IPS-NIHi7 (cell line): Measurements from ENCODE around the gene DCAF6.

ENCODE experiments used
- DNase-seq: peaks from one replicate; pipeline ENCODE4 v3.0.0; 2012; ENCODE audit warnings: mixed read lengths; ENCODE audit errors: extremely low spot score

DCAF6 gene

DNA sequence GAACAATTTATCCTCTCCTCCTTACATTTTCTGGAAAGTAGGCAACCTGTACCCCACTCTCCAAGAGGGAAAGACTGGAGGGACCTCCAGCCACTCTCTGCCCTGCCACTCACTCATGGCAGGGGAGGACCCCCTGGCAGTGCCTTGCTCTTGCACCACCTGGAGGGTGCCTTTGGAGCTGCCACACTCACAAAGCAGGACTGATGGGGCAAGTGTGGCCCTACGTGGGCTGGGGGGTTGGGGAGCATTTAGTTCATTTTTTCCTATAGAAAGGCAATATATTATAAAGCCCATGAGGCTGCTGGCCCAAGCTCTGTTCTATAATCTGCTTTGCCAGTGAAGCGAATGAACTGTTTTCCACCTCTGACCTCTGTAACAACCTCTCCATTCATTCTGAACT, 150.0 kb downstream of the DCAF6 start:
- DNase-seq = no peak

DNA sequence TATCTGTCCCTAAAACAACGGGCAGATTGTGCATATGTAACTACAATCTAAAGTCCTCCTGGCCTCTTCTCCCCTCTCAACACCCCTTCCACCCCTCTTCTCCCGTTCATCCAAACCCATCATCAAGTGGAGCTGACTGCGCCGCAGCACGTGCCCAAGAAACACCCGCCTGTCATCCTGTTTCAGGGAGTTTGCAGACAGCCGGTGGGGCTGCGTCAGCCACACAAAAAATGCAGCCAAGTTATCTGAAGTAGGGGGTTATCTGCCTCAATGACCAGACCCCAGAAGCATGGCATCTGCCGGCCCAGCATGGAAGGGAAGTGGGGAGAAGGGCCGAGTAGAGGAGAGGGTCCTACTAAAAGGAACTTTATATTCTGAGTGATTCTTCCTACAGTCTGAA, 151.2 kb downstream of the DCAF6 start:
- DNase-seq = no peak

DNA sequence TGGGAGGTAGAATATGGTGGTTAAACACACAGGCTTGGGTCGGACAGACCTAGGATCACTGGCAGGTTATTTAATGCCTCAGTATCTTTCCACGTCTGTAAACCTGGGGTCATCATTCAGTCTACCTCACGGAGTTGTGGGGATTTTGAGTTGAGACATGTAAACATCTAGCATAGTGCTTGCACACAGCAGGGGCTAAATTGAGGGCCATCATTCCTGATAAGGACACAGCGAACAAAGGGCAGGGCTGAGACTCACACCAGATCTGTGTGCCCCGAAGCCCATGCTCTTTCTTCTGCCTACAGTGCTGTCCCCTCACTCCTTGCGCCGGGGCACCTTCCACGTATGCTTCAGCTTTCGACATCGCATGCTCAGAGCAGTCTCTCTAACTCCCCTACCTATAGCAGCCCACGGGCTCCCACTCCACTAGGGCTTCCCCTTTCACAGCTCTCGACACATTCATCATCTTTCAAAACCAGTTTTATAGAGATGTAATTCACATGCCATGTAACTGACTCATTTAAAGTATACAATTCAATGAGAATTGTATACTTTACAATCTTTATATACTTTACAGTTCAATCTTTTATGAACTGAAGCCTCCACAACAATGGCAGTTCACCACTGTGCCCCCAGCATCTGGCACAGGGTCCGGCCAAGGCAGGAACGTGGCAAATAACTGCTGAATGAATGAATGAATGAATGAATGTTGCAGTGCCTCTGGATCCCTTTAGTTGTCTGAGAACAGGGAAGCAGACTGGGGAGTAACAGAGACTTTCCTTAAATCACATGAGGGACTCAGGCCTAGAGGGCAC, 152.2 kb downstream of the DCAF6 start:
- DNase-seq = no peak

DNA sequence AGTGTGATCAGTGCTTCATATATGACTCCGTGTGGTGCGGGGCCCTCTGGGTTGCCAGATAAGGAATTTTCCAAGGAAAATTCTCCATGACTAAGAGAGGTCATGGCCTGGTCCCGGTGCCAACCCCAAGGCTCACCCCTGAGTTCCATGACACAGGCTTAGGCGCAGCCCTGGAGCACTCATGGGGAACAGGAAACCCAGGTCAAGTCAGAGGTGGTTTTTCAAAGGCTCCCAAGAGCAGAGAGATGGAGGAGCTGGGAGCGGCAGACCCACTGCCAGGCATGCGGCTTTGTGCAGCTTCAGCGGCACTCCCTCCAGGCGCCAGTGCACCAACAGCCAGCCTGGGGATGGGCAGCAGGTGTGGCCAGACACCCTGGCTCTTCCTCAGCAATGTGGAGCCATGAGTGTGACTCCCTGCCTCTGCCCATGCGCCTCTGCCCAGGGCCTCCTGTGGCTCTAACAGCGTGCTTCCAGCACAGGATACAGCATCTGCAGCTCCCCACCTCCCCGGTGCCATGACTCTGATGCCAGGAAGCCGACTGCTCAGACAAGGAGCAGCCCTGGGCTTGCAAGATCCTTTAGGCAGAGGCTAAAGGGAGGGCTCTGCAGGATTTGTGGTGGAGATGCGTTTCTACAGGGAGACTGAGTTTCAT, 153.0 kb downstream of the DCAF6 start:
- DNase-seq = no peak

DNA sequence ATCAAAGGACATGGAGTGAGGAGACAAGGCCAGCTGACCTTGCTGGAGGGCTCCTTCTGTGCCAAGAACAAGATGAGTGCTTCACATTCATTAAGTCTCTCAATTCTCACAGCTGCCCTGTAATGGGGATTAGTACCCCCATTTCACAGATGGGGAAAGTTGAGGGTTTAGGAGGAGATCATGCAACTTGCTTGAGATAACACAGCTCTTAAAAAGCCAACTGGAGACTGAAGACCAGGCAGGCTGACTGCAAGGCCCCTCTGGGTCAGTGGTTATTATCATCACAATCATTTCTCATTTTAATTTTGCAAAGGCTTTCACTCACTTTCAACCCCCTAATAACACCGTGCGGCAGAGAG, 153.5 kb downstream of the DCAF6 start:
- DNase-seq = no peak

DNA sequence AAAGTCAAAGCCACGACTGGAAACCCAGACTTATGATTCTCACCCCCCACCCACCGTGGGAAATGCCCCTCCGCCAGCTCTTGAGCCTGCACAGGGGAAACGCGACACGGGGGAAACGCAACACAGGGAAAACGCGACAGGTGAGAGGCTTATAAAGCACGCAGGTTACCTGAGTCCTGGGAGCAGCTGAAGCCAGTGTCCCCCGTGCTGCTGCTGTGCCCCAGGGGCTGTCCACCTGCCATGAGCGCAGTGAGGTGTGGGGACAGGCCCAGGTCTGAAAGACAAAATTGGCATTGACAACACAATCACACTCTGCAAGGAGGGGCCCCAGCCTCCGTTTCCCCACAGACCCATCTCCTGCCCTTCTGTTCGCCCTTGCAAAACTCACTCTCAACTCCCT, 153.9 kb downstream of the DCAF6 start:
- DNase-seq = no peak

DNA sequence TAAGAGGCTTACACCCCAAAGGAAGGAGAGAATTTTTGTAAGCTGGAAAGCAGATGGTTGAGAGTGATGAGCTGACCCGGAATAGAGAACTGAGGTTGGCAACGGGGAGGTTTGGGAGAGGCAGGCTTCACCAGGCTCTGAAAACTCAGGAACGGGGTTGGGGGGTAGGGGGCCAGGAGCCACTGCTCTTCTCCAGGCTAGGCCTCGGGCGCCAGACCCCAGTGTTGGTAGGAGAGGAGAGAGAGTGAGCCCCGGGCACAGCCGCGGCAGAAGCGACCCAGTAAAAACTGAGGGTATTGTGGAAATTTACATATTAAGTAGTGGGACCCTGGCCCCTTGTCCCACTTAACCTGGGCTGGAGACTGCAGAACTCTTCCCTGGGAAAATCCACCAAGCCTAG, 154.6 kb downstream of the DCAF6 start:
- DNase-seq = no peak

DNA sequence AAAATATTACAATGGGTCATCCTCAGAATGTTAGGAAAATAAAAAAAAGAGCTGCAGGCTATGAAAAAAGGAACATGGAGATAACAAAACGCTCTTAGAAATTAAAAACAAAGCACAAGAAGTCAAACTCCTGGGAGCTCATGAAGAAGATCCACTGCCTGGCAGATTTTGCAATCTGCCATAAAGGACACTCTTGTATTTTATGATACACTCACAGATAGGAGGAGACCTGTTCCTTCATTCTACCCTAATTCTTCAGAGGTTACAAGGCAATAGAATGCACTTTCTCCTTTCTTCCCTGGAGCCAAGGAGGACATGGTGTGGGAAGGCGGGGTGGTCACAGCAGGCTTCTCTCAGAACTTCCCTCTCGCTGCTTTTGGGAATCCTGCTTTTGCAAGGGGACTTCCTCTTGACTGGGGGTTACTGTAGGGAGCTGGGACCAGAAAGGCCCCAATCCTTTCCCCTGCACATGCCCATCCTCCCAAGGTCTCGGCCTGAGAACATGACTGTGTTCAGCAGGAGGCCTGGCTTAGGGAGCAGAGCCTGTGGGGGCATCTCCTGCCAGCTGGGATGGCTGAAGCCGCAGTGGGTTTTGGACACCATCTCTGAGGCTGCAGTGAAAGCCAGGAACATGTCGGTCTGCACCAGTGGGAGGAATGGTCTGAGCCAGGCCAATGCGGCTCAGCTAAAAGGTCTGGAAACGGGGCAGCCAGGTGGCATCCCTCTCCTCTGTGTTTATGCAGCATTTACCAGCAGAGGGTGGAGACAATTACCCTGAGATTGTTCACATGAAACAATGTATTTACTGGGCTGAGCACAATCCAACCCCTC, 155.5 kb downstream of the DCAF6 start:
- no peak for DNase-seq

DNA sequence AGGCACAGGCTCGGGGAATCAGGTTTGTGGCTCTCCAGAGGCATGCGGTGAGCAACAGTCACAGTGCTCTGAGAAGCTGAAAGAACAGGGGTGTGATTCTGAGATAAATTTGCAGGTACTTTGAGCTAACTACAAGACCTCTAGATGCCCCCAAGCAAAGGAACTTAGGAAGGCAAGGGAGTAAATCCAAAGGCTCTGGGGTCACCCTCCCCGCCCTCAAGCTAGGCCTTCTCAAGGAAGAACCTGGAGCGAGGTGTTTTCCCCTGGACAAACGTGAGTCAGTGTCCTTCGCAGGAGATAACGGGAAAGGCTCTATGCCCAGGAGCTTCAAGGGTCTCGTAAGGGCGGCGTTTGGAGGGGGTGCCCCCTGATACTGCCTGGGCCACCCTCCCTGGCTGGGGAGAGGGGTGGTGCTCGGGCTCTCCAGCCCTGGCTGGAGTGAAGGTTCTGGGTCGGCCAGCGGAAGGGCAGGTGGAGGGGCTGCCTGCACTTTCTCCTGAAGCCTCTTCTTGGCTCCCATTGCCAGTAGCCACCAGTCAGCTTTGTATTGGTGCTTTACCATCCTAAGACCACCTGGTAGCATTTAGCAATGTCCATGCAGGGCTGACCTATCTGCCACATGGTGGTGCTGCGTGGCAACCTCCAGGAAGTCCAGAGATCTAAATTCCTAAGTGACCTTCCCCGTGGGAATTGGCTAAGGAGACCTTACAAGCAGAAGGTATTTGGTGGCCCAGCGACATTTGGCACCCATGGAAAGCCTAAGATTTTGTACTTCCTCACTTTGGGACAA, 156.3 kb downstream of the DCAF6 start:
- peak; percentile 58 for DNase-seq

DNA sequence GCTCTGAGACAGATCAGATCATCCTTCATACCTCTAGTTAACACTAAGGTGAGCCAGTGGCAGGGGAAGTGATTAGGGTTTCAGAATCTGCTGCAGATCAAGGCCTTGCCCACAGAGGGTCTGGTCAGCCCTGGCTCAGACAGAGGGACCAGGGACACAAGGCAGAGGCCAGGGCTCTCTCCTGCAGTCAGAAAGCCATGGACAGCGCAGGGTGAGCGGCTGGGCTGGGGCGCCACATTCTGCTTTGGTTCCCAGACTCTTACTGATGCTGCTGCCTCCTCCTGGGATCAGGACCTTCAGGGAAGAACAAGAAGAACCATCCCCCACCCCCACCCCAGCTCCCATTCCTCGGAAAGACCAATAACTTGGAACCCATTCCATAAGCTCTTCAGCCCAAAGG, 157.1 kb downstream of the DCAF6 start:
- no peak for DNase-seq

DNA sequence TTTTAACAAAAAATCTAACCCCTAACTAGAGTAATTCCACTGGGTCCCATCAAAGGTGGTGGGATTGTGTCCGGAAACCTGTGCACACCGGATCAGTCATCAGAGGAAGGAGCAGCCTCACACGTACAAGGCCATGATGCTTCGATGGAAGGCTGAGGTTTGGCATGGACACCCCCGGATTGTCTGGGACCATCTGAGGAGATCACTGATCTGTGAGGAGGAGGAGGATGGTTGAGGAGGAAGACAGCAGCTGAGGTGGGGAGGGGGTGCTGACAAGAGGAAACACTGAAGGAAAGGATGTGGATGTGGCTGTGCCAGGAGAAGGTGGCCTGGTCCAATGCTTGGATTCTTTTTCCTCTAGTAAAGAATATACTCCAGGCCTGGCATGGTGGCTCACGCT, 159.0 kb downstream of the DCAF6 start:
- DNase-seq = no peak

DNA sequence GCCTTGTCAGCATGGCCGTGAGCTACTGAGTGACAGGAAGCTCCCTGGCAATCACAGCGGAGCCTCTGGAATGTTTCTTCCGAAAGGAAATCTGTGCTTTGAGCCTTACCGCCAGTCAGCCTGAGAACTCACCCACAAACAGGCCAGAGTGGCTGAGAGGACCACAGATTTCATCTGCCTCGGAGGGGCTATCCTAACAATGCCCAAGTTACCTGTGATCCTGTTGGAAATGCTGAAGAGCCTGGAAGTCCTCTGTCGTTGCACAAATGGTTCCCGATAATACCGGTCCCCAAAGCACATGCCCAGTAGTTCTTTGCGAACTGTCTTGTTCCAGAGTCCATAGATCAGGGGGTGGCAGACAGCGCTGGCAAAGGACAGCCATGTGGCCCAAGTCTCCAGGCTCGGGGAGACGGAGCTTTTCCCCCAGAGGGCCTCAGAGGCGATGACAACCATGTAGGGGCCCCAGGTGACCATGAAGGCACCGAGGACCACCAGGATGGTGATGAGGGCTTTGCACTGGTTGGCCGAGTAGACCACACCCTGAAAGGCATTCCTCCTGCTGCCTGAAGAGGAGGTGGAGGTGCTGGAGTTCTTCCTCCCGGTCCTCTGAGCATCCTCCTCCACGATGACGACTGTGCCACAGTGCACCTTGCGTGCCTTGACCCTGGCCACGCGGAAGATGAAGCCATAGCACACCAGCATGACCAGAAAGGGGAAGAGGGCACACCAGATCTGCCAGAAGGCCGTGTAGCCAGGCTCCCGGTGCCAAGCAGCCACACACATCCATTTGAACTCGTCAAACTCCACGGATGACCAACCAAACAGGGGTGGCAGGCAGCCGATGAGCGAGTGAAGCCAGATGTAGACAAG, 160.0 kb downstream of the DCAF6 start:
- DNase-seq = no peak

DNA sequence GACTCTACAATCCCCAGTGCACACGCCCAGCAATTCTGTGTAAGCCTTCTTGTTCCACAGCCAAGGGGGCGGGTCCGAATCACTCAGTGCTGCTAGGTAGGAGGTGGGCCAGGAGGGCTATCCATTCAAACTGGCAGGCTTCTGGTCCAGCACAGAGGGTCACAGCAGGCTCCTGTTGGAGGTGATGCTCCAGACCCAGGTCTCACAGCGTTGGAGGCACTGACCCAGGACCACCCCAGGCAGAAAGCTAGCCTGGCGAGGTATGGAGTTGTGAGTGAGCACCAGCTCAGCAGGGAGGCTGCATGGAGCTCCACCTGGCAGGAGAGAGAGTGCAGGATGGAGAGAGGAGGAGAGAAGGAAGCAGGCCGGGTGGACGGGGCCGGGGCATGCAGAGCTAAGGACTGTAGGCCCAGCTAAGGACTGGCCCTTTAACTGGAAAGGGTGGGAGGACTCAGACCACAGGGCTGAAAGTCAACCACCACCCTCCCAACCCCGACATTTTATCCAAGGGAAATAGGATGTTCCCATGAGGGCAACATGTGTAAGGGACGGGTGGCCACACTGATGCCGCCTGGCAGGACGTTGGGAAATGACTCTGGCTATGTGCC, 161.5 kb downstream of the DCAF6 start:
- DNase-seq = no peak

DNA sequence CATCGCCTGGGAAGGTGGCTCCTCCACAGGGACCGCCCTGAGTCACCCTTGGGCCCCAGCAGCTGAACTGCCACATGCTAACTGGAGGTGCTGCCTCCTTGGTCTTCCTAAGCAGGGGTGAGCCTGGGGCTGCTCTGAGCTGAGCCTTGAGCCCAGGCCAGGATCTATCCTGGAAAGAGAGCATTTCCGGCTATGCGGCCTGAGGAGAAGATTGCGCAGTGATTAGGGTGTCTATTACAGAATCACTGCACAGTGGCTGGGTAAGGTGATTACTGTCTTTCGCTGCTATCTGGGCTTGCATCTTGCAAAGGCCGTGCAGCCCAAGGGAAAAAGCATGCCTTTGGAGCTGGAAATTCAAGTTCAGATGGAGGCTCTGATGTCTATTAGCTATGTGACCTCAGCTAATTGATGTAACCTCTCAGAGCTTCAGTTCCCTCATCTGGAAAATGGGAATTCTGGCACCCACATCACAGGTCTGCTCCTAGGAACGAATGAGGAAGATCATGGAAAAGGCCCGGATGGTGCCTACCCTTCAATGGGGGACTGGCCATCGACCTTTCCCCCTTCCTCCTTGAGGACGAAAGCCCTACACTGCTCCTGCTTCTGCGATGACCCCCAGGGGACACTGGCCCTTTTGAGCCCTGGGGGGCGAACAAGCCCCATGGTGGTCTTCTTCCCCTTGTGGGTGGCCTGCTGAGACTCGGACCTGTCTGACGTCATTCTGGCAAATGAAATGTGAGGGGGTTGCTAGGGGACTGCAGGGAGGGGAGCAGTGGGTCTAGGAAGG, 162.2 kb downstream of the DCAF6 start:
- no peak for DNase-seq

DNA sequence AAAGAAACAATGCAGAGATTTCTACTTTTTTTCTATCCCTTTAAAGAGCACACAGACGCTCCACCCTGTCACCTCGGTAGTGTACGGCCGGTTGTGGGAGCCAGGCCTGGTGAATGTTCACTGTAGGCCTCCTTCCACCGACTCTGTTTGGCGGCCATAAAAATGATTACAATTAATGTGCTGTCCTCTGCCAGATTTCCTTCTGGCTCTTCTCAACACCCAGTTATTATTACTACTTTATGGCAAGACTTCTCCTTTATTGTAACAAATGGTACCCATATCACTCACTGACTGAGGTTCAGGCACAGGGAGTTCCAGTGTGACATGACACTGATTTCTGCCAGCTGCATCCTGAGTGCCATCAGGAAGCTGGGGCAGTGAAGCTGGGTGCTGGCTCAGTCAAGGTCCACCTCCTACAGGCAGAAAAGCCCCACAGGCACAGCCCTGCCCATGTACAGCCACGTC, 162.9 kb downstream of the DCAF6 start:
- DNase-seq = no peak

DNA sequence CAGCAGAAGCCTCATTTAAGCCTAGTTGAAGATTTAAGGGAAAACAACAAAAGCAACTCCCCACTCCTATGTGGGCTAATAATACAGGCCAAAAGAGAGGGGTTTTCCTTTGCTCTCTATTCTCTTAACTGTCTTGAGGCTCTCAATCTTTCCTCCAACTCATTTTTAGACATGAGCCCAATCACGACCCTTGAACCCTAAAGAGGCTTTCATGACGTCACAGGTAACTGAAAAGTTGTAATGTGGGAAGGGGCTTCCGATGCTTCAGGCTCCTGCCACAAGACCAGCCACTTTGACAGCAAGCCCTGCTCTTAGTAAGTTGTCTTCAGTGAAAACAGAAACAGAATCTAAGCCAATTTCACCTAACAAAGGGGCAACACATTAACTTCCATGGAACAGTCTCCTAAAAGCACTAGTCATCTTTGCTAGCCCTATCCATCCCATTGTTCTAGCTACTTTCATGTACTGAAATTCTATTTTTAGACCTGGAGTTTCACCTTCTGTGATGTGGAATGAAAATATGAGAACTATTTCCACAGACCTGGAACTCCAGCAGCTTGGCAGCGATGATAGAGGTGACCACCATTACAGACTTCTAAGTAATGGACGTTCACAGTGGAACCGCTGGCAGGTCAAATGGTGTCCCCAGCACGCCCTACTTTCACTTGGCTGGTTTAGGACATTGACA, 164.0 kb downstream of the DCAF6 start:
- DNase-seq = no peak

DNA sequence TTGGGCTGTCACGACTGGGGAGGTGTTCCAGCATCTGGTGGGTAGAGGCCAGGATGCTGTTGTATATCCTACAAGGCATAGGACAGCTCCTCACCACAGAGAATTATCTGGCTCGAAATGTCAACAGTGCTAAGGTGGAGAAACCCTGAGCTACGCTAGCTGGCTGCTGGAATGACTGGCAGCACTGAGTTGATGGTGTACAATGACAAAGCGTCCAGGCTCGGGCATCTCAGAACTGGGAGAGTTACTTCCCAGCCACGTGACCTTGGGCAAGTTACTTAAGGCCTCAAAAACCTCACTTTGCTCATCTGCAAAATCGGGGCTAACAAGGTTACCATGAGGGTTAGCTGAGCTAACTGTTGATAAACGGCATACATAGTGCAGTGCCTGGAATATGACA, 164.9 kb downstream of the DCAF6 start:
- DNase-seq = no peak

DNA sequence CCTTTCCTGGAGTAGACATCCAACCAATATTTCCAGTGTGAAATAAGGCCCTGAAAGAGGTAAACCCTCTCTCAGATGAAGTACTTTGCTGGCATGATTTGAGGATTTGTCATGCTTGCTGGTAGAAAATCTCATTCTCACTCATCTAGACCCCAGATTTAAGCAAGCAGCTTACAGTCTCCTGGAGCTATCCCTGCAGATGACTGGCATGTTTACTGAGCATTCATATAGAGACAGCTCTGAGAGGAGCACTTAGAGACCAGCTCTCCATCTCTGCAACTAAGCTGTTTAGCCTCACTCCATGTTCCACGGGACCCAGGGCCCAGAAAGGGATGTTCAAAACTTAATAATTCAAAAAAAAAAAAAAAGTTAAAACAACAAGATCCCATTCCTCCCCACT, 166.0 kb downstream of the DCAF6 start:
- no peak for DNase-seq

DNA sequence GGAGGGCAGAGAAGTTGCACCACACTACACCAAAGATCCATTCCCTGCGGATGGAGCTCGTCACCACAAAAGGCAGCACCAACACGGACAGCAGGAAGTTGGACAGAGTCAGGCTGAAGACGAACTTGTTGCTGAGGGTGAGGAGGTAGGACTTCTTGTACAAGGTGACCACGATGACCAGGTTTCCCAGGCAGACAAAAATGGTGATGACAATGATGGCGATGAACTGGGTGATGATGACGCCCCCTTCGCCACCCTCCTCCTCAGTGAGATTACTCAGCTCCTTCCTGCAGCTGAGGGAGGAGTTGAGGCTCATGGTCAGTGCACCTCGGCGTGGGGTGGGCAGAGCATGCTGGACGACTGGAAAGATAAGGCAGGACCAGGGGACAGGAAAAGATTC, 168.1 kb downstream of the DCAF6 start:
- DNase-seq = no peak
